ENCODE data around the gene MICU1.

DNA sequence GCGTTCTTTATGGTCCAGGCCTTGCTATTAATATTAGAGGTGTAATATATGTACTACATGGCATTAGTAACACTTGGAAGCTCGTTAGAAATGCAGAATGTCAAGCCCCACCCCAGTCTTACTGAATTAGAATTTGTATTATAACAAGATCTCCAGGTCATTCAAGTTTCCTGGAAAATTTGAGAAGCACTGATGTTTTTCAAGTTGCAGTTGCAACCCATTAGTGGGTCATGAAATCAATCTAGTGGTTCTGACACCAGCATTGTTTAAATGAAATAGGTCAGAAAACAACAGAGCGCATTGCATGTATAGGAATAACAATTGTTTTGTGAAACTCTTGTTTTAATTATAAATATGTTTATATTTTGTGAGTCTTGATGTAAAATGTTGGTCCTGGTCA lies 28.8 kb upstream of the MICU1 start:
- TF ChIP-seq, protein P1, sequence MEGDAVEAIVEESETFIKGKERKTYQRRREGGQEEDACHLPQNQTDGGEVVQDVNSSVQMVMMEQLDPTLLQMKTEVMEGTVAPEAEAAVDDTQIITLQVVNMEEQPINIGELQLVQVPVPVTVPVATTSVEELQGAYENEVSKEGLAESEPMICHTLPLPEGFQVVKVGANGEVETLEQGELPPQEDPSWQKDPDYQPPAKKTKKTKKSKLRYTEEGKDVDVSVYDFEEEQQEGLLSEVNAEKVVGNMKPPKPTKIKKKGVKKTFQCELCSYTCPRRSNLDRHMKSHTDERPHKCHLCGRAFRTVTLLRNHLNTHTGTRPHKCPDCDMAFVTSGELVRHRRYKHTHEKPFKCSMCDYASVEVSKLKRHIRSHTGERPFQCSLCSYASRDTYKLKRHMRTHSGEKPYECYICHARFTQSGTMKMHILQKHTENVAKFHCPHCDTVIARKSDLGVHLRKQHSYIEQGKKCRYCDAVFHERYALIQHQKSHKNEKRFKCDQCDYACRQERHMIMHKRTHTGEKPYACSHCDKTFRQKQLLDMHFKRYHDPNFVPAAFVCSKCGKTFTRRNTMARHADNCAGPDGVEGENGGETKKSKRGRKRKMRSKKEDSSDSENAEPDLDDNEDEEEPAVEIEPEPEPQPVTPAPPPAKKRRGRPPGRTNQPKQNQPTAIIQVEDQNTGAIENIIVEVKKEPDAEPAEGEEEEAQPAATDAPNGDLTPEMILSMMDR (IDR thresholded peaks at IDR 0.05), result no peak
- TF ChIP-seq POLR2AphosphoS5 (IDR thresholded peaks at IDR 0.05; ENCODE audit: insufficient read depth in 1 of 2, low read depth in 1 of 2), result no peak
